Measurements from ENCODE around the gene MYO5B. TPM values are rescaled to one million over a fixed set of nuclear protein-coding genes. Genes with fewer than 3 reads are reported as not detected.
"Not testable (repeated sequence)": the region's sequence is repeated elsewhere in the genome, so short reads cannot be mapped to it uniquely, and the experiment has no call there.

Gene MYO5B
- total RNA-seq, 1 donor from 2014 or later: 114 TPM

DNA sequence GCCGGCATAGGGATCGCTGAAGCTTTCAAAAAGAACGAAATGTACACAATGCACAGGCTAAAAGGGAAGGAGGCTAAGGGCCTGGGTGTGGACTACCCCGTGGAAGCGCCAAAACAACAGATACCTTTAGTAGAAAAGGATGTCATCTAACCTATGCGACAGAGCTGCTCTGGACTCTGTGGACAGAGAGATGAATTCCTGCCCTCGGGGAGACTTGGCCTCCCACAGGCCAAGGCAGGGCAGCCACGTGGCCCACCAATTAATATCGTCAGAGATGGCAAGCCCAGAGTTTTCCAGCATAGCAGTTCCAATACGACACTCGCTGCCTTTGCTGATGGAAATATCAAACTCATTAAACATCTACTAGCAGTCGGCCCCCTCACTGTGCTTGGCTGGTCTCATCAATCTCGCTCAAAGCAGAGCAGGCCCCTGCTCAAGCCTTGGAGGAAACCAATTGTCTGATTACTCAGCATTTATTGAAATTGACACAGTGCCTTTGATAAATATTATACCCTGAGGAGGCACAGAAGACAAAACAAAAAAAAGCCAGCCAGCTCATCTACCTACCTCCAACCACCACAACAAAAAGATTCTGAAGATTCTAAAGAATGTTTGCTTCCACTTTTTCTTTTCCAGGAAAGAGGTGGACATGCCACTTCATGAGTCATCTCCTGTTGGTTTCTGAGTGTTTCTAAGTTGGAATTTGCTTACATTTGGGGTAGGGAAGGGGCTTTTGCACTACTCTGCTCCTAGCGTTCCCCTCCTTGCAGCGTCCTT, 302.6 kb downstream of the MYO5B start:
- Histone ChIP-seq H3K27me3 (ENCODE audit: control insufficient read depth, insufficient read depth, low read length) (no peaks in the 10 kb centered on the region), H3K4me3 (ENCODE audit: low read depth, low read length) (no peak overlapping the region), H3K36me3 (ENCODE audit: control insufficient read depth, insufficient read depth, low read length) (no peaks in the 10 kb centered on the region)
- DNase-seq (ENCODE audit: low read depth): no peak
- TF ChIP-seq, protein P1, sequence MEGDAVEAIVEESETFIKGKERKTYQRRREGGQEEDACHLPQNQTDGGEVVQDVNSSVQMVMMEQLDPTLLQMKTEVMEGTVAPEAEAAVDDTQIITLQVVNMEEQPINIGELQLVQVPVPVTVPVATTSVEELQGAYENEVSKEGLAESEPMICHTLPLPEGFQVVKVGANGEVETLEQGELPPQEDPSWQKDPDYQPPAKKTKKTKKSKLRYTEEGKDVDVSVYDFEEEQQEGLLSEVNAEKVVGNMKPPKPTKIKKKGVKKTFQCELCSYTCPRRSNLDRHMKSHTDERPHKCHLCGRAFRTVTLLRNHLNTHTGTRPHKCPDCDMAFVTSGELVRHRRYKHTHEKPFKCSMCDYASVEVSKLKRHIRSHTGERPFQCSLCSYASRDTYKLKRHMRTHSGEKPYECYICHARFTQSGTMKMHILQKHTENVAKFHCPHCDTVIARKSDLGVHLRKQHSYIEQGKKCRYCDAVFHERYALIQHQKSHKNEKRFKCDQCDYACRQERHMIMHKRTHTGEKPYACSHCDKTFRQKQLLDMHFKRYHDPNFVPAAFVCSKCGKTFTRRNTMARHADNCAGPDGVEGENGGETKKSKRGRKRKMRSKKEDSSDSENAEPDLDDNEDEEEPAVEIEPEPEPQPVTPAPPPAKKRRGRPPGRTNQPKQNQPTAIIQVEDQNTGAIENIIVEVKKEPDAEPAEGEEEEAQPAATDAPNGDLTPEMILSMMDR (IDR thresholded peaks at IDR 0.05; ENCODE audit: insufficient read depth, low read length, poor library complexity, severe bottlenecking): no peak

DNA sequence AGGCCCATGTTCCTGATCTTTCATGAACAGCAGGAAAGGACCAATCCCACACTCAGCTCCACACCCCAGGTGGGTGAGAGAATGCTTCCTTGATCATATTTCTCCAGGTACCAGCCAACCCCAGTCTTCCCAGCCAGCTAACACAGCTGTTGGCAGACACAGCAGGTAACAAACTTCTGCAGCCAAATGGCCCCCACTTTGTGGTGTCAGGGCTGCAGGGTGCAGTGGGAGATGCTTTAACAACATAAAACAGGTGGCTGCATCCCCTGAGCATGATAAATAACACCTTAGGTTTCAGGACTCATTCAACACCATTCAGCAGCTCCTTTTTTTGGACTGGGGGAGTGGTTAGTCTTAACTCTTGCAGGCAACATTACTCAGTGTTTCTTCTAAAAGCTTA, 304.9 kb downstream of the MYO5B start:
- TF ChIP-seq, protein P1 (IDR thresholded peaks at IDR 0.05; ENCODE audit: insufficient read depth, low read length, poor library complexity, severe bottlenecking): no peak
- Histone ChIP-seq H3K27me3 (ENCODE audit: control insufficient read depth, insufficient read depth, low read length) (no peaks in the 10 kb centered on the region), H3K4me3 (ENCODE audit: low read depth, low read length) (no peak overlapping the region), H3K36me3 (ENCODE audit: control insufficient read depth, insufficient read depth, low read length) (no peaks in the 10 kb centered on the region)
- DNase-seq (ENCODE audit: low read depth): no peak

DNA sequence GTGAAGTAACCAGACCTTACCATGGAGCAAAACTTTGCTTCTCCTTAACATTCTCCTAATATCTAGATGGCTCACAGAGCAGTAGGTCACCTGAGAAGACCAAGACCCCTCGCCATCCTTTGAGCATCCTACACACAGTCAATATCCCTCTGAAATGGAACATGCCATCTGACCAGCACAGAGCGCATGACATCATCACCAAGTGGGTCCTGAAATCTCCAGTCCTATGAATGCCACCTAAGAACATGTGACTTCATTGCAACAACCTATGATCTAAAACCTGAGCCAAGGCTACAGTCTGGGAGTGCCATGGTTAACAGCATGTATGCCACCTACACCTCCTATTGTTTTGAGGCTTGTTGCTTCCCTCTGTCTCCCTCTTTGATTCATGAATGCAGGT, 305.4 kb downstream of the MYO5B start:
- not testable (repeated sequence) for H3K4me3 ChIP-seq (ENCODE audit: low read depth, low read length); H3K36me3 ChIP-seq (ENCODE audit: control insufficient read depth, insufficient read depth, low read length); H3K27me3 ChIP-seq (ENCODE audit: control insufficient read depth, insufficient read depth, low read length); DNase-seq (ENCODE audit: low read depth)

DNA sequence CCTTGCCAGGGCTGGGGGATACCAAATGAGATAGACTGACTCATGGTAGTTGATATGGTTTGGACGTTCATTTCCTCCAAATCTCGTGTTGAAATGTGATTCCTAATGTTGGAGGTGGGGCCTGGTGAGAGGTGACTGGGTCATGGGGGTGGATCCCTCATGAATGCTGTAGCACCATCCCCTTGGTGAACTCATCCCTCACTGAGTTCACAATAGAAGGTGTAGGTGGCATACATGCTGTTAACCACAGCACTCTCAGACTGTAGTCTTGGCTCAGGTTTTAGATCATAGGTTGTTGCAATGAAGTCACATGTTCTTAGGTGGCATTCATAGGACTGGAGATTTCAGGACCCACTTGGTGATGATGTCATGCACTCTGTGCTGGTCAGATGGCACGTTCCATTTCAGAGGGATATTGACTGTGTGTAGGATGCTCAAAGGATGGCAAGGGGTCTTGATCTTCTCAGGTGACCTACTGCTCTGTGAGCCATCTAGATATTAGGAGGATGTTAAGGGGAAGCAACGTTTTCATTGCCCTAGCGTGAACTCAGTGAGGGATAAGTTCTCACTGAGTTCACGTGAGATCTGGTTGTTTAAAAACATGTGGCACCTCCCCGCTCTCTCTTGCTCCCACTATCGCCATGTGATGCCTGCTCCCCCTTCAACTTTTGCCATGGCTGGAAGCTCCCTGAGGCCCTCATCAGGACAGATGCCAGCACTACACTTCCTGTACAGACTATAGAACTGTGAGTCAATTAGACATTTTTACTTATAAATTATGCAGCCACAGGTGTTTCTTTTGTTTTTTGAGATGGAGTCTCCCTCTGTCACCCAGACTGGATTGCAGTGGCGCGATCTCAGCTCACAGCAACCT, 307.8 kb downstream of the MYO5B start:
- TF ChIP-seq, protein P1 (IDR thresholded peaks at IDR 0.05; ENCODE audit: insufficient read depth, low read length, poor library complexity, severe bottlenecking): no peak
- no peak overlapping the region for H3K4me3 ChIP-seq (ENCODE audit: low read depth, low read length)
- no peaks in the 10 kb centered on the region for H3K36me3 ChIP-seq (ENCODE audit: control insufficient read depth, insufficient read depth, low read length)
- H3K27me3 ChIP-seq (ENCODE audit: control insufficient read depth, insufficient read depth, low read length): no peaks in the 10 kb centered on the region
- no peak for DNase-seq (ENCODE audit: low read depth)

DNA sequence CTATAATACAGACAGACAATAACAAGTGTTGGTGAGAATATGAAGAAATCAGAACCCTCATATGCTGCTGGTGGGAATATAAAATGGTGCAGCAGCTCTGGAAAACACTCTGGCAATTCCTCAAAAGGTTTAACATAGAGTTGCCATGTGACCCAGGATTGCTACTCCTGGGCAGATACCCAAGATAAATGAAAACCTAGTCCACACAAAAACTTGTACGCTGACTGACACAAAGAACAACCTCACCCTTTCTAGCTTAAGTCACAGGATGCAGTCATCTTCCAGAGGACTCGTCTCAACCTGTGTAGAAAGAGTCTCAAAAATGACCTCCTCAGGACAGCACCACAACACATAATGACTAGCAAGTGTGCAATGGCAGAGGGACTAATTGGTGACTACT, 310.0 kb downstream of the MYO5B start:
- DNase-seq (ENCODE audit: low read depth): no peak
- Histone ChIP-seq H3K4me3 (ENCODE audit: low read depth, low read length) (no peak overlapping the region), H3K27me3 (ENCODE audit: control insufficient read depth, insufficient read depth, low read length) (no peaks in the 10 kb centered on the region), H3K36me3 (ENCODE audit: control insufficient read depth, insufficient read depth, low read length) (no peaks in the 10 kb centered on the region)
- TF ChIP-seq, protein P1 (IDR thresholded peaks at IDR 0.05; ENCODE audit: insufficient read depth, low read length, poor library complexity, severe bottlenecking): no peak

DNA sequence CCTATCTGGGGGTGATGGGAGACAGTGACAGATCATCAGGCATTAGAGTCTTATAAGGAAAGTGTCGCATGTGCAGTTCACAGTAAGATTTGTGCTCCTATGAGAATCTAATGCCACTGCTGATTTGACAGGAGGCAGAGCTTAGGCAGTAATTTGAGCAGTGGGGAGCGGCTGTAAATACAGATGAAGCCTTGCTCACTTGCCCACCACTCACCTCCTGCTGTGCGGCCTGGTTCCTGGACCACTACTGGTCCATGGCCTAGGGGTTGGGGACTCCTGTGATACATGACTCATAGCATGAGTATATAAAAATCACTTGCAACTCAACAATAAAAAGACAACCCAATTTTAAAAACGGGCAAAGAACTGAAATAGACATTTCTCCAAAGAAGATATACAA, 310.5 kb downstream of the MYO5B start:
- Histone ChIP-seq H3K27me3 (ENCODE audit: control insufficient read depth, insufficient read depth, low read length) (no peaks in the 10 kb centered on the region), H3K4me3 (ENCODE audit: low read depth, low read length) (no peak overlapping the region), H3K36me3 (ENCODE audit: control insufficient read depth, insufficient read depth, low read length) (no peaks in the 10 kb centered on the region)
- no peak for DNase-seq (ENCODE audit: low read depth)
- TF ChIP-seq, protein P1 (IDR thresholded peaks at IDR 0.05; ENCODE audit: insufficient read depth, low read length, poor library complexity, severe bottlenecking): no peak
